Measurements from ENCODE around the gene KISS1R.

Gene KISS1R

DNA sequence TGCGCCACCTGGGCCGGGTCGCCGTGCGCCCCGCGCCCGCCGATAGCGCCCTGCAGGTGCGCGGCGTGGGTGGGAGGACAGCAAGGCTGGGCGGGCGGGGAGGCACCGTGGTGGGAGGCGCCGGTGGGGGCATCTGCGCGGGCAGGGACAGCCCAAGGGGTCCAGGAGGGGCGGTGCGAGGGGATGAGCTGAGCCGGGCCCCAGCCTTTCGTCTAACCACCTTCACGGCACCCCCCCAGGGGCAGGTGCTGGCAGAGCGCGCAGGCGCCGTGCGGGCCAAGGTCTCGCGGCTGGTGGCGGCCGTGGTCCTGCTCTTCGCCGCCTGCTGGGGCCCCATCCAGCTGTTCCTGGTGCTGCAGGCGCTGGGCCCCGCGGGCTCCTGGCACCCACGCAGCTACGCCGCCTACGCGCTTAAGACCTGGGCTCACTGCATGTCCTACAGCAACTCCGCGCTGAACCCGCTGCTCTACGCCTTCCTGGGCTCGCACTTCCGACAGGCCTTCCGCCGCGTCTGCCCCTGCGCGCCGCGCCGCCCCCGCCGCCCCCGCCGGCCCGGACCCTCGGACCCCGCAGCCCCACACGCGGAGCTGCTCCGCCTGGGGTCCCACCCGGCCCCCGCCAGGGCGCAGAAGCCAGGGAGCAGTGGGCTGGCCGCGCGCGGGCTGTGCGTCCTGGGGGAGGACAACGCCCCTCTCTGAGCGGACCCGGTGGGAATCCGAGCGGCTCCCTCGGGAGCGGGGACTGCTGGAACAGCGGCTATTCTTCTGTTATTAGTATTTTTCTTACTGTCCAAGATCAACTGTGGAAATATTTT is 3.1 kb downstream of the KISS1R start:
- H3K4me3 ChIP-seq (ENCODE audit: low read depth, low read length): no peak overlapping the region
- TF ChIP-seq, protein P1, sequence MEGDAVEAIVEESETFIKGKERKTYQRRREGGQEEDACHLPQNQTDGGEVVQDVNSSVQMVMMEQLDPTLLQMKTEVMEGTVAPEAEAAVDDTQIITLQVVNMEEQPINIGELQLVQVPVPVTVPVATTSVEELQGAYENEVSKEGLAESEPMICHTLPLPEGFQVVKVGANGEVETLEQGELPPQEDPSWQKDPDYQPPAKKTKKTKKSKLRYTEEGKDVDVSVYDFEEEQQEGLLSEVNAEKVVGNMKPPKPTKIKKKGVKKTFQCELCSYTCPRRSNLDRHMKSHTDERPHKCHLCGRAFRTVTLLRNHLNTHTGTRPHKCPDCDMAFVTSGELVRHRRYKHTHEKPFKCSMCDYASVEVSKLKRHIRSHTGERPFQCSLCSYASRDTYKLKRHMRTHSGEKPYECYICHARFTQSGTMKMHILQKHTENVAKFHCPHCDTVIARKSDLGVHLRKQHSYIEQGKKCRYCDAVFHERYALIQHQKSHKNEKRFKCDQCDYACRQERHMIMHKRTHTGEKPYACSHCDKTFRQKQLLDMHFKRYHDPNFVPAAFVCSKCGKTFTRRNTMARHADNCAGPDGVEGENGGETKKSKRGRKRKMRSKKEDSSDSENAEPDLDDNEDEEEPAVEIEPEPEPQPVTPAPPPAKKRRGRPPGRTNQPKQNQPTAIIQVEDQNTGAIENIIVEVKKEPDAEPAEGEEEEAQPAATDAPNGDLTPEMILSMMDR (IDR thresholded peaks at IDR 0.05; ENCODE audit: low read depth, low read length): no peak

DNA sequence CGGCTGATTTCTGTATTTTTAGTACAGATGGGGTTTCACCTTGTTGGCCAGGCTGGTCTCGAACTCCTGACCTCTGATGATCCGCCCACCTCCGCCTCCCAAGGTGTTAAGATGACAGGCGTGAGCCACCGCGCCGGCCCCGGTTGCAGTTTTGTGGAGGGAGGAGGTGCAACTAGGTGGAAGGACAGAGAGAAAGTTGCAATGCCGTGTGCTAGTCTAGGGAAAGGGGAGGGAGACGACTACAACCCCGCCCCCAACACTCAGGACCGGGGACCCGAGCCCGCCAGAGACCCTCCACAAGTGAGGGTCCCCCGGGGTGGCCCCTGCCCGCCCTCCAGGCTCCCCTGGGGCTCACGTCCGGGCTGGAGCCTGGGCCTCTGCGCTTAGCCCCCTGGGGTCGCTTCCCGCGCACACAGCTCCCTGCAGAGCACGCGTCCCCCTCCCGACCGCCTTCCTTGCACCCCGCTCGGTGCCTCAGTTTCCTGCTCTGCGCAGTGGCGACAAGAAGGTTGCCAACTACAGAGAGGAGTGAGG is 7.5 kb downstream of the KISS1R start:
- peak overlapping the region; percentile 88 for H3K4me3 ChIP-seq (ENCODE audit: low read depth, low read length)
- TF ChIP-seq, protein P1 (IDR thresholded peaks at IDR 0.05; ENCODE audit: low read depth, low read length): no peak

DNA sequence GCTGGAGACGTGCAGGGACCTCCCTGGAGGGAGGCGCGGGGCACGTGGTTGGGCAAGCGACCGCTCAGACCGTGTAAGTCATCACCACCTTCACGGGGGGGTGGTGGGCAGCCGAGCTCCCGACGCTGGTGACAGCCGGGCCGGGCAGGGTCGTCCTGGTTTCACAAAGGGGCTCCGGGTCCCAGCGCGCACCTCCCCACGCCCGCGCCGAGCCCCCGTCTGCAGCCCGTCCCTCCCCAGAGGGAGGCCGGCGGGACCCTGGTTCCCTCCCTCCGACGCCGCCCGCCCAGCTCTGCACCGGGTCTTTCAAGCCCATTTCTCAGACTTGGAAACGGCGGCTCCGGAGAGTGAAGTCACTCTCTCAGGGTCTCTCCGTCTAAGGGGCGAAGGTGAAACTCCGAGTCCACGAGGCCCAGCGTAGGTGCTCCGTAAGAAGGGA is 8.0 kb downstream of the KISS1R start:
- H3K4me3 ChIP-seq (ENCODE audit: low read depth, low read length): peak overlapping the region; percentile 88
- TF ChIP-seq, protein P1 (IDR thresholded peaks at IDR 0.05; ENCODE audit: low read depth, low read length): no peak

DNA sequence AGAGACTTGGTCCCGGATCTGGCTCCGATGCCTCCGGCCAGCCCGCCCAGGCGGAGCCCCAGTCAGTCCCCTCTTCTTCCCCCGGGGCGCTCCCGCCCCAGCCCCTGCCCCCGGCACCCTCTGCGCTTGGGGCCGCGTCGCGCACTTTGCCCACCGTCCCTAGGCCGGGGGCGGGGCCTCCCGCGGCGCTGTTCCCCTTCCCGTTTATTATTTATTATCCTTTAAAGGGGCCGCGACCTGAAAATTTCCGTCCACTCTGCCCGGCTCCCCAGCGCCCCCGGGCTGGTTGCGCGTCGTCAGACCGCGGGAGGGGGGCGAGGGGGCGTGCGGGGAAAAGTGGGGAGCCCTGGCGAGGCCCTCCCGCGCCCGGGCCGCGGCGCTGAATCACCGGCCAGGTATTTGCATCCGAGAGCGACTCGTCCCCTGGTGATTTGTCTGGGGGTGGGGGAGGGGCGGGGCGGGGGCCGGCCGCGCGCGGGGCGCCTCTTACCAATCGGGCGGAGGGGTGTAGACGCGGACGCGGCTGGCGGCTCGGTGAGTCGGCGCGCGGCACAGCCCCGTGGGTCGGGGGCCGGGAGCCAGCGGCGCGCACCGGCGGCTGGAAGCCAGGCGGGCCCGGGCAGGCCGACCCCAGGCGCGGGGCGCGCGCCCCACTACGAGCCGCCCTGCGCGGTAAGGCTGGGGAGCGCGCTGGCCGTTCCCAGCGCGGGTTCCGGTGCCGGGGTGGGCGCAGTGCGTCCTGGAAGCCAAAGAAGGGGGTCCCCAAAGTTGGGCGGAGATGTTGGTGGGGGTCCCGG is 8.6 kb downstream of the KISS1R start, which contains the start of gene ARID3A:
ARID3A (plus strand) TSS at position 510 of the 797 bp plus-strand sequence. CDS start 3,494 bp downstream, outside the sequence.
- TF ChIP-seq, protein P1 (IDR thresholded peaks at IDR 0.05; ENCODE audit: low read depth, low read length): no peak
- peak within 1 kb of the TSS; percentile 88 for H3K4me3 ChIP-seq (ENCODE audit: low read depth, low read length)

DNA sequence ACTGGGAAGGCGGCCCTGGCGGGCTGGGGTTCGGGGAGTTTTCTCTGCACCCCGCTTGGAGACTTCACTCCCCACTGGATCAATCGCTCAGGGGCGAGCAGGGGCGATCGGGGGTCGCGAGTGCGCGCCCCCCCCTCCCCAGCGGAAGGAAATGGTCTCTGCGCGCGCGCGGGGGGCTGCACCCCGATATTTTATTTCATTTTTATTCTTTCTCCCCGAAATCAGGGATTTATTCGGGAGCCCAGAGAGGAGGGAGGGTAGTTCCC is 9.1 kb downstream of the KISS1R start:
- TF ChIP-seq, protein P1 (IDR thresholded peaks at IDR 0.05; ENCODE audit: low read depth, low read length): no peak
- peak overlapping the region; percentile 88 for H3K4me3 ChIP-seq (ENCODE audit: low read depth, low read length)

DNA sequence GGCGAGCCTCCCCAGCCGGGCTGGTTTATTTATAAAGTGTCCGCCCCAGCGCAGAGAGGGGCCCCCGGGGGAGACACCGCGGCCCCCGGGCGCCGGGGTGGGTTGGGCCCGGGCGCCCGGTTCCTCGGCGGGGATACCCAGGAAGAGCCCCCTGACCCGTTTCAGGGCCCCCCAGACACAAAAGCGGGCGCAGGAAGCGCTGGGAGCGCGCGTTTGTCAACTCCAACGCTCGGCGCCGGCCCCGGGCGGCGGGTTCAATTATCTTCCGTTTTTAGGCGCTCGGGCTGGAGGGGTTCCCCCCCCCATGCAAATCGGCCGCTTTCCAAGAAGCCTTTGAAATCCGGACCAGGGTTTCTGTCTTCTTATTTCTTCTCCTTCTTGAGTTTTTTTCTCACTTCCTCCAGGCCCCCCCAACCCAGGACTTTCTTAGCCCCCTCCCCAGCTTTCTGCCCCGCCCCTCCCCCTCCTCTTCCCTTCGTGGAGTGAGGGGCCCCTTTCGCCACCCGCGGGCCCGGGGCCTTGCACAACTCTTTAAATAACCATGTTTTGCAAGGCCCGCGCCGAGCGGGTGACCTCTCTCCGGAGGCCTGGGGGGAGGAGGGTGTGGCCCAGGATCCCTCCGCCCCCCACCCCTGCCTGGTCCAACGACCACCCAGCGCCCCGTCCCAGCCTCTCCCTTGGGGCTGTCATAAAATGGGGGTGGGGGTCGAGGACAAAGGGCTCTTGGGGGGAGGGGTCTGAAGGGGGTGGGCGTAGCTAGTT is 9.6 kb downstream of the KISS1R start:
- peak overlapping the region; percentile 88 for H3K4me3 ChIP-seq (ENCODE audit: low read depth, low read length)
- TF ChIP-seq, protein P1 (IDR thresholded peaks at IDR 0.05; ENCODE audit: low read depth, low read length): no peak
